GM12878 (cell line): Measurements from ENCODE around the gene SEPTIN11. TPM values are rescaled to one million over a fixed set of nuclear protein-coding genes. Genes with fewer than 3 reads are reported as not detected.

ENCODE experiments used
- ATAC-seq: fragments of 200-7000 bp; cut with Tn5 transposase; 3 replicates; pipeline ENCODE4 v1.9.1; 2020; ENCODE audit warnings: mild to moderate bottlenecking, moderate library complexity
- BruUV-seq: library from RNA; stranded (reverse); fragments of 400-500 nt; replicated peaks from 2 replicates; lab custom pipeline; 2021; lab: Mats Ljungman, UMichigan
- CTCF ChIA-PET: fragments of 300-600 bp; sonication (Branson Sonifier 250); formaldehyde crosslinking; extraction: SDS; loops from one replicate; lab custom pipeline; 2021; ENCODE audit warnings: inconsistent platforms; lab: Yijun Ruan, JAX
- POLR2A ChIA-PET: fragments of 350-600 bp; formaldehyde crosslinking; extraction: SDS; loops from one replicate; lab custom pipeline; 2021; ENCODE audit warnings: inconsistent platforms; lab: Charles Lee
- RAD21 ChIA-PET: fragments of 300-600 bp; sonication (Branson Sonifier 250); formaldehyde crosslinking; loops from one replicate; lab custom pipeline; 2023; ENCODE audit warnings: antibody characterized with exemption; ENCODE audit not compliant: unreplicated experiment; lab: Charles Lee
- SMC1A ChIA-PET: fragments of 300-600 bp; sonication (Branson Sonifier 250); formaldehyde crosslinking; loops from one replicate; lab custom pipeline; 2023; ENCODE audit not compliant: unreplicated experiment, uncharacterized antibody; lab: Charles Lee
- DNase-seq: peaks from one replicate; pipeline ENCODE4 v3.0.0-alpha.2; 2011; ENCODE audit warnings: low read depth, low spot score
- FAIRE-seq: peaks from 3 replicates; lab custom pipeline; 2011; peaks lifted over from hg19 to GRCh38; lab: Jason Lieb, UNC
- H2AFZ ChIP-seq: 2 replicates; pipeline ENCODE4 v1.6.0; 2011; ENCODE audit warnings: low read depth, low read length, control low read depth; ENCODE audit not compliant: control insufficient read depth
- H3K27ac ChIP-seq: 2 replicates; pipeline ENCODE4 v1.5.1; 2011; ENCODE audit warnings: control low read depth; ENCODE audit not compliant: control insufficient read depth, insufficient read depth
- H3K27me3 ChIP-seq, 2 experiments: replicated peaks in 1 of 2; 2 replicates each; pipeline versions ENCODE4 v1.6.0 to v1.6.1; 2011; ENCODE audit warnings: low read length in 1 of 2; ENCODE audit not compliant: control insufficient read depth in 2 of 2, insufficient read depth in 2 of 2
- H3K36me3 ChIP-seq, 2 experiments: 2 replicates each; pipeline ENCODE4 v1.5.1; 2011; ENCODE audit warnings: low read length in 1 of 2; ENCODE audit not compliant: control insufficient read depth in 2 of 2, insufficient read depth in 2 of 2
- H3K4me1 ChIP-seq: 2 replicates; pipeline ENCODE4 v1.6.1; 2011; ENCODE audit warnings: mild to moderate bottlenecking, low read length, moderate library complexity, mixed read lengths; ENCODE audit not compliant: control insufficient read depth, insufficient read depth
- H3K4me2 ChIP-seq: 2 replicates; pipeline ENCODE4 v1.6.0; 2011; ENCODE audit warnings: control low read depth; ENCODE audit not compliant: control insufficient read depth, insufficient read depth
- H3K4me3 ChIP-seq: fragments of 200-600 bp; sonication (generic); 2 replicates; pipeline ENCODE4 v1.5.1; 2016
- H3K79me2 ChIP-seq: 2 replicates; pipeline ENCODE4 v1.6.0; 2011; ENCODE audit warnings: low read length; ENCODE audit not compliant: control insufficient read depth, insufficient read depth
- H3K9ac ChIP-seq: 2 replicates; pipeline ENCODE4 v1.8.0; 2011; ENCODE audit warnings: low read length, control low read depth, mixed read lengths; ENCODE audit not compliant: control insufficient read depth, insufficient read depth
- H3K9me3 ChIP-seq: replicated peaks from 3 replicates; pipeline ENCODE4 v1.5.1; 2011; ENCODE audit warnings: mild to moderate bottlenecking, low read length; ENCODE audit not compliant: control insufficient read depth, insufficient read depth
- H4K20me1 ChIP-seq: 2 replicates; pipeline ENCODE4 v1.6.0; 2011; ENCODE audit not compliant: control insufficient read depth, insufficient read depth
- CEBPB ChIP-seq, 2 experiments: fragments of 150-350 bp in 1 of 2; IDR thresholded peaks; 2 replicates each; pipeline ENCODE4 v1.6.1; 2012 to 2014; ENCODE audit warnings: low read depth in 2 of 2, low read length in 2 of 2, borderline replicate concordance in 1 of 2, inconsistent platforms in 1 of 2
- CHD1 ChIP-seq: IDR thresholded peaks from 2 replicates; pipeline ENCODE4 v1.6.1; 2012; ENCODE audit warnings: low read depth, low read length, improper control_type of control experiment
- IRF4 ChIP-seq: IDR thresholded peaks from 2 replicates; pipeline ENCODE4 v1.6.1; 2011; ENCODE audit warnings: low read depth, low read length
- JUND ChIP-seq: IDR thresholded peaks from 2 replicates; pipeline ENCODE4 v1.6.1; 2012; ENCODE audit warnings: low read depth, mild to moderate bottlenecking, low read length, improper control_type of control experiment, moderate library complexity
- MYC ChIP-seq: IDR thresholded peaks from 2 replicates; pipeline ENCODE4 v1.6.1; 2011; ENCODE audit warnings: mild to moderate bottlenecking, low read length, moderate library complexity, inconsistent platforms; ENCODE audit not compliant: insufficient read depth, insufficient replicate concordance, insufficient read length, severe bottlenecking
- YBX1 ChIP-seq: fragments of 450-650 bp; IDR thresholded peaks from 2 replicates; pipeline ENCODE4 v1.6.1; 2016; ENCODE audit warnings: antibody characterized with exemption
- ZNF207 ChIP-seq: fragments of 450-650 bp; IDR thresholded peaks from 2 replicates; pipeline ENCODE4 v1.6.1; 2014; ENCODE audit warnings: antibody characterized with exemption, mild to moderate bottlenecking, borderline replicate concordance
- WGBS: methylation state at CpG from one replicate; pipeline ENCODE4 v1.1.6; 2016; ENCODE audit warnings: low lambda C conversion rate; ENCODE audit not compliant: insufficient replicate concordance, insufficient coverage; ENCODE audit errors: missing lambda C conversion rate; 5-methylcytosine and 5-hydroxymethylcytosine counted together
- in situ Hi-C: fragments of 300-500 bp; cut with MboI; formaldehyde crosslinking; loops from 9 replicates; pipeline ENCODE4 v1.14.3; 2018; ENCODE audit warnings: mixed read lengths
- intact Hi-C: fragments of 100-400 bp; cut with micrococcal nuclease; formaldehyde crosslinking; loops from one replicate; pipeline ENCODE4 v1.14.2; 2022; ENCODE audit not compliant: unreplicated experiment
- polyA plus RNA-seq, 11 experiments: library from polyadenylated mRNA; depleted of rRNA in 4 of 11; unstranded in 6 of 11; stranded (reverse) in 5 of 11; fragments of >200 nt; fragmentation: Nextera tagmentation in 4 of 11; fragmentation: Illumina TruSeq in 1 of 11; extraction: Ambion mirVana in 4 of 11; extraction: Trizol in 1 of 11; gene quantifications; 1 replicate in 1 of 11; 2 replicates in 10 of 11; pipeline versions ENCODE4 v1.2.1 to v1.2.3, GENCODE V29; 2011 to 2016; ENCODE audit warnings: inconsistent platforms in 2 of 11, missing spikeins in 2 of 11, low read depth in 1 of 11
- total RNA-seq, 4 experiments: library from RNA; depleted of rRNA in 3 of 4; stranded (reverse); fragments of >200 nt in 3 of 4; fragmentation: Illumina TruSeq in 1 of 4; extraction: Trizol in 1 of 4; gene quantifications; 2 replicates each; pipeline versions ENCODE4 v1.2.1 to v1.2.3, GENCODE V29; 2013 to 2021
- TF ChIP-seq, protein P1 (sequence below): fragments of 450-650 bp; IDR thresholded peaks from 2 replicates; pipeline ENCODE4 v1.6.1; 2017; ENCODE audit warnings: mild to moderate bottlenecking, moderate library complexity

Gene SEPTIN11
- total and polyA plus RNA-seq, 10 of the 15 experiments (the other 5 are each of a cell fraction or from before 2014, with no cell fraction given): 24.7 to 160 (median 91.3) TPM

DNA sequence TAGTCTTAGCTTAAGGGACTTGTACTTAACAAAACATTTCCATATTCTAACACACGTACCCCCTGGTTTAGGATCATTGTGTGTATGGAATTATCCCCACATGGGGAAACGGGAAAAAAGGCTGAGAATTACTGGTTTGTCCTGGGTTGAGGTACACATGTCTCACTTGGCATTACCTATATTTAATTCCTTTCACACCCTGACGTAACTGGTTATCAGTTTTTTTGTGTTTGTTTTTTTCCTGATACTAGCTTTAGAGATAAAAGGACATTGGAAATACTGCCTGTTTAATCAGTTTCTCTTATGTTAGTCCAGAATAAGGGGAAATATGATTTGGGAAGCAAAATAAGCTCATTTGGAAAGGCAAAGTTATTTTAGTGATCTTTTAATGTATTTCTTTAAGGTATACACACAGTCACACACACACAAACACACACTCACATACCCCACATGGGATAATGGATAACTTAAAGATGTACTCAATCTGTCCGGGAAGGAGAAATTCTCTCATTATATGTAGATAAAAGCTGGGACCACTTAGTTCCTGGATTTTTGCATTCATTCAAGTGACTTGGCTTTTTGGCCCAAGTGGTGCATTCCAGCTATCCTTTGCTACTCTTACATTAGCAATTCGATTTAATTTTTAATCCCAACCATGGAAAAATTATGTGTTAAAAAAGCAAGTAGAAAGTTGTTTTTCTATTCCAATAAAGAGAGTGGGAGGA is 13.0 kb downstream of the SEPTIN11 start:
- FAIRE-seq (no peak), ATAC-seq (no peak), DNase-seq (no peak)
- Histone ChIP-seq H2AFZ (no peak overlapping the region), H3K79me2 (peaks cover 70% of the 10 kb centered on the region), H3K27ac (no peak overlapping the region), H3K9me3 (peaks cover 1% of the 10 kb centered on the region; the same call in 2 of the 3 replicates), H3K4me2 (no peak overlapping the region), H3K4me3 (no peak overlapping the region), H3K4me1 (no peaks in the 10 kb centered on the region; the same call in 1 of the 2 replicates), H3K27me3 (no peaks in the 10 kb centered on the region), H3K36me3 (peaks cover 0 to 6% of the 10 kb centered on the region in 2 experiments; a peak in 2 of 4 replicates), H3K9ac (no peak overlapping the region), H4K20me1 (no peaks in the 10 kb centered on the region; the same call in 1 of the 2 replicates)
- BruUV-seq: no TSS peak
- POLR2A ChIA-PET: interaction anchor here (0.6 to 1.0 kb wide), 3 partner anchors 107 to 784 kb away, joined by 3 to 5 read pairs (median 5); no protein-coding TSS in a partner anchor
- in situ Hi-C loops (no loop called here), intact Hi-C loops (no loop called here)
- CTCF ChIA-PET: interaction anchor here (0.6 to 2.2 kb wide), 4 partner anchors 18 to 231 kb away, joined by 4 to 10 read pairs (median 4); no protein-coding TSS in a partner anchor
- RAD21 ChIA-PET: interaction anchor here (1.0 to 1.5 kb wide), 2 partner anchors 10 to 24 kb away, joined by 3 to 6 read pairs; no protein-coding TSS in a partner anchor
- SMC1A ChIA-PET: interaction anchor here (0.6 to 3.2 kb wide), 7 partner anchors 9 to 171 kb away, joined by 3 to 19 read pairs (median 5); no protein-coding TSS in a partner anchor
- TF ChIP-seq, protein P1, sequence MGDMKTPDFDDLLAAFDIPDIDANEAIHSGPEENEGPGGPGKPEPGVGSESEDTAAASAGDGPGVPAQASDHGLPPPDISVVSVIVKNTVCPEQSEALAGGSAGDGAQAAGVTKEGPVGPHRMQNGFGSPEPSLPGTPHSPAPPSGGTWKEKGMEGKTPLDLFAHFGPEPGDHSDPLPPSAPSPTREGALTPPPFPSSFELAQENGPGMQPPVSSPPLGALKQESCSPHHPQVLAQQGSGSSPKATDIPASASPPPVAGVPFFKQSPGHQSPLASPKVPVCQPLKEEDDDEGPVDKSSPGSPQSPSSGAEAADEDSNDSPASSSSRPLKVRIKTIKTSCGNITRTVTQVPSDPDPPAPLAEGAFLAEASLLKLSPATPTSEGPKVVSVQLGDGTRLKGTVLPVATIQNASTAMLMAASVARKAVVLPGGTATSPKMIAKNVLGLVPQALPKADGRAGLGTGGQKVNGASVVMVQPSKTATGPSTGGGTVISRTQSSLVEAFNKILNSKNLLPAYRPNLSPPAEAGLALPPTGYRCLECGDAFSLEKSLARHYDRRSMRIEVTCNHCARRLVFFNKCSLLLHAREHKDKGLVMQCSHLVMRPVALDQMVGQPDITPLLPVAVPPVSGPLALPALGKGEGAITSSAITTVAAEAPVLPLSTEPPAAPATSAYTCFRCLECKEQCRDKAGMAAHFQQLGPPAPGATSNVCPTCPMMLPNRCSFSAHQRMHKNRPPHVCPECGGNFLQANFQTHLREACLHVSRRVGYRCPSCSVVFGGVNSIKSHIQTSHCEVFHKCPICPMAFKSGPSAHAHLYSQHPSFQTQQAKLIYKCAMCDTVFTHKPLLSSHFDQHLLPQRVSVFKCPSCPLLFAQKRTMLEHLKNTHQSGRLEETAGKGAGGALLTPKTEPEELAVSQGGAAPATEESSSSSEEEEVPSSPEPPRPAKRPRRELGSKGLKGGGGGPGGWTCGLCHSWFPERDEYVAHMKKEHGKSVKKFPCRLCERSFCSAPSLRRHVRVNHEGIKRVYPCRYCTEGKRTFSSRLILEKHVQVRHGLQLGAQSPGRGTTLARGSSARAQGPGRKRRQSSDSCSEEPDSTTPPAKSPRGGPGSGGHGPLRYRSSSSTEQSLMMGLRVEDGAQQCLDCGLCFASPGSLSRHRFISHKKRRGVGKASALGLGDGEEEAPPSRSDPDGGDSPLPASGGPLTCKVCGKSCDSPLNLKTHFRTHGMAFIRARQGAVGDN: no peak
- TF ChIP-seq CEBPB (IDR thresholded peaks at IDR 0.05; ENCODE audit: borderline replicate concordance in 1 of 2, low read depth in 2 of 2, low read length in 2 of 2) (no peak), MYC (no peak), ZNF207 (no peak), YBX1 (no peak), JUND (no peak), IRF4 (no peak), CHD1 (no peak)
- 93% methylated on average over 5 of the region's 5 CpGs for WGBS
